Stomach smooth muscle (tissue), 2 donors: ENCODE measurements around the gene PTGES3.

Experiments
- H3K27ac ChIP-seq: one replicate; pipeline ENCODE4 v1.7.0; 2013; ENCODE audit warnings: mild to moderate bottlenecking, low read length, inconsistent platforms
- H3K27me3 ChIP-seq, 2 donors: one replicate each; pipeline ENCODE4 v1.7.0; 2013; ENCODE audit warnings: low read length in 2 of 2; ENCODE audit not compliant: insufficient read depth in 2 of 2, control insufficient read depth in 1 of 2
- H3K36me3 ChIP-seq, 2 donors: one replicate each; pipeline ENCODE4 v1.7.0; 2013; ENCODE audit warnings: low read length in 2 of 2; ENCODE audit not compliant: control insufficient read depth in 2 of 2, insufficient read depth in 2 of 2
- H3K4me1 ChIP-seq: one replicate; pipeline ENCODE4 v1.7.0; 2013; ENCODE audit warnings: low read length; ENCODE audit not compliant: control insufficient read depth, insufficient read depth
- H3K4me3 ChIP-seq, 2 donors: one replicate each; pipeline ENCODE4 v1.7.0; 2013; ENCODE audit warnings: low read length in 2 of 2
- H3K9ac ChIP-seq, 2 donors: one replicate each; pipeline ENCODE4 v1.7.0; 2013; ENCODE audit warnings: low read length in 2 of 2, mild to moderate bottlenecking in 1 of 2
- H3K9me3 ChIP-seq, 2 donors: one replicate each; pipeline ENCODE4 v1.7.0; 2013; ENCODE audit warnings: low read length in 2 of 2; ENCODE audit not compliant: control insufficient read depth in 2 of 2
- donor health status: healthy.
- donor health status: Pancreatic carcinoma.

Gene PTGES3

DNA sequence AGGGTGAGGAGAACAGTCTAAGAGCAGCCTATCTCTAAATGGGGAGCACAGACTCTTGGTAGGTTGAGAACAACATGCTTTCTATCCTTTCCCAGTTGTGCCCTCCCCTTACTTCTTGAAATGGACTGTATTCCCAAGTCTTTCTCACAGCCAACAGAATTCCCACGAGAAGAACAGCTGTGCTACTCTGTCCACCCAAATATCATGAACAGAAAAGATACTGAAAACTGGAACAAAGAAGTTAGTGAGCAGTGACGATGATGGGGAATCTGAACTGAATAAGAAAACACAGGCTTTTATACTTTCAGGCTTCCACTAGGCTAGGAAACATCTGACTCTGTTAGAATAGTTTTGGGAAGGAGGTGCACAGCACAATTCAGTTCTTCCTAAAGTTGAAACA, 33.6 kb upstream of the PTGES3 start:
- Histone ChIP-seq H3K36me3 (peaks cover 18 to 20% of the 10 kb centered on the region in 2 donors), H3K27ac (no peak overlapping the region), H3K9me3 (no peaks in the 10 kb centered on the region), H3K27me3 (no peaks in the 10 kb centered on the region), H3K4me1 (peaks cover 49% of the 10 kb centered on the region), H3K9ac (peak overlapping the region in 1 of 2 donors; percentile 2), H3K4me3 (peak overlapping the region in 1 of 2 donors; percentile 17)

DNA sequence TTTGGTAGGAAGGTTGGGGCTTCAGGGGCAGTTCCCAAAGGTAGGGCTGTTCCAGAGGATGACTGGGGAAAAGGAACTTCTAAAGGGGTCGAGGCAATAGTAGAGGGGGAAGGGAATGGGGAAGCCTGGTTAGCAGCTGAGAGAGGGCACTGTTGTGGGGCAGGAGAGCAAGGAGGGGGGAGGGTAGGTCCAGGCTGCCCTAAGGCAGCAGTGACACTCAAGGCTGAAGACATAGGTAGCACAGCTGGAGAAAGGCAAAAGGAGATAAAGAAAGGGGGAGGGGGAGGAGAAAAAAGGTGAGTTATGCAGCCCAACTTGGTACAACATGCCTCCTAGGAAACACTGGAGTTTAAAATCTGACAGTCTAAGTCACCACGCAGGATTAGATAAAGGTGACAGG, 33.1 kb upstream of the PTGES3 start:
- Histone ChIP-seq H3K4me3 (peak overlapping the region; percentile 15 to 17), H3K36me3 (peaks cover 18 to 20% of the 10 kb centered on the region in 2 donors), H3K27me3 (no peaks in the 10 kb centered on the region), H3K9ac (peak overlapping the region in 1 of 2 donors; percentile 2), H3K9me3 (no peaks in the 10 kb centered on the region), H3K27ac (no peak overlapping the region), H3K4me1 (peaks cover 52% of the 10 kb centered on the region)

DNA sequence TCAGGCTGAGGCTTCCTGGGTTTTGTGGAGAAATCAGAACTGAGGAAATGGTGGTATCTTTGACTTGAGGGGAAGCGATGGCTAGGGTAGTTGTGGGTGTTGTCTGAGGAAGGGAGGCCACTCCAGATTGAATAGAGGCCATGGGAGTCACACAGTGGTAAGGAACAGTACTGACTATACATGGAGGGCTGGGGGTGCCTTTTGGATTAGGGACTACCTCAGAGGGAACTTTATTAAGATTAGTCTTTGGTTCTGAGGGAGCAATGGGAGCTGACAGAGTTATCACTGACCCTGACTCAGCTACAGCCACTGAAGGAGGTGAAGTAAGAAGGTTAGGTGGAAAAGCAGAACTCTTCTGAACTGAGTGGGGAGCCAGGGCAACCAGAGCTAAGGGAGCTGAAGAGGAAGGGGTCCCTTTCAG, 32.7 kb upstream of the PTGES3 start:
- peaks cover 21% of the 10 kb centered on the region in 2 donors for H3K36me3 ChIP-seq
- H3K9ac ChIP-seq: peak overlapping the region in 1 of 2 donors; percentile 2
- no peaks in the 10 kb centered on the region for H3K27me3 ChIP-seq
- H3K4me1 ChIP-seq: peaks cover 52% of the 10 kb centered on the region
- peak overlapping the region; percentile 9 to 15 for H3K4me3 ChIP-seq
- no peaks in the 10 kb centered on the region for H3K9me3 ChIP-seq
- H3K27ac ChIP-seq: no peak overlapping the region

DNA sequence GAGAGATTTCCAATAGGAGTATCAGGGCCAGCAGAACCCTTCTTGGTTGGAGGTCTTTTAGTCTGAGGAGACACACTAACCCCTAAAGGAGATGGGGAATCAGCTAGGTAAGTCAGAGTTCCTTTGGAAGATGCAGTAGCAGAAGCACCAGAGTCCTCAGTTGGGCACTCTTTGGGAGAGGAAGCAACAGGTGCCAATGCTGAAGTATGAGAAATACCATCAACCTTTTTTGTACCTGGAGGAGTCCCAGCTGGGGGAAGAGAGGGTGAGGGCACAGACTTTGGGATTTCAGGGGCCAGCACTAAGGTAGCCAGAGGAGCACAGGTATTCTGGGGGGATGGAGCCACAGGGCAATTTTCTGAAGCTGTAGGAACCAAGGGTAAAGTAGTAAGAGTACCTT, 31.0 kb upstream of the PTGES3 start:
- Histone ChIP-seq H3K4me1 (peaks cover 52% of the 10 kb centered on the region), H3K9ac (no peak overlapping the region), H3K27me3 (no peaks in the 10 kb centered on the region)

DNA sequence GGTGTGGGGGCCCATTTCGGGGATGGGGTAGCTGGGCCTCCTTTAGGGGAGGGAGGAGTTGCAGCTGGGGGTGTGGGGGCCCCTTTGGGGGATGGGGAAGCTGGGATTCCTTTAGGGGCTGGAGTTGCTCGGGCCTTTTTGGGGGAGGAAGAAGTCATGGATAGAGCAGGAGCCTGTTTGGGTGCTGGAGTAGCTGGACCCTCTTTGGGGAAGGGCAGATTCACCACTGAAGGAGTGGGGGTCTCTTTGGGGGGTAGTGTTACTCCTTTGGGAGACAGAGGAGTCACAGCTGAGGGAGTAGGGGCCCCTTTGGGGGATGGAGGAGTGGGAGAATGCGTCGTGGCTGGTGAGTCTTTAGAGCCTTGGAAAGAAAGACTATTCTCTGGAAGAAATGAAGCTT, 30.6 kb upstream of the PTGES3 start:
- Histone ChIP-seq H3K4me3 (no peak overlapping the region), H3K27me3 (no peaks in the 10 kb centered on the region), H3K4me1 (peaks cover 48% of the 10 kb centered on the region), H3K27ac (no peak overlapping the region), H3K36me3 (peaks cover 30 to 36% of the 10 kb centered on the region in 2 donors), H3K9me3 (no peaks in the 10 kb centered on the region), H3K9ac (no peak overlapping the region)

More for the DNA sequence above, 31.0 kb upstream of the PTGES3 start:
- Histone ChIP-seq H3K36me3 (peaks cover 26 to 32% of the 10 kb centered on the region in 2 donors), H3K27ac (no peak overlapping the region), H3K9me3 (no peaks in the 10 kb centered on the region), H3K4me3 (no peak overlapping the region)

DNA sequence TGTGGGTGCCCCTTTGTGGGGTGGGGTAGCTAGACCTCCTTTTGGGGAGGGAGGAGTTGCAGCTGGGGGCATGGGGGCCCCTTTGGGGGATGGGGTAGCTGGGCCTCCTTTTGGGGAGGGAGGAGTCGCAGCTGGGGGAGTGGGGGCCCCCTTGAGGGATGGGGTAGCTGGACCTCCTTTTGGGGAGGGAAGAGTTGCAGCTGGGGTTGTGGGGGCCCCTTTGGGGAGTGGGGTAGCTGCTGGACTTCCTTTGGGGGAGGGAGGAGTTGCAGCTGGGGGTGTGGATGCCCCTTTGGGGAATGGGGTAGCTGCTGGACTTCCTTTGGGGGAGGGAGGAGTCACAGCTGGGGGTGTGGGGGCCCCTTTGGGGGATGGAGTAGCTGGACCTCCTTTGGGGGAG, 30.1 kb upstream of the PTGES3 start:
- H3K27ac ChIP-seq: no peak overlapping the region
- no peaks in the 10 kb centered on the region for H3K27me3 ChIP-seq
- H3K9ac ChIP-seq: no peak overlapping the region
- peaks cover 35 to 41% of the 10 kb centered on the region in 2 donors for H3K36me3 ChIP-seq
- no peaks in the 10 kb centered on the region for H3K9me3 ChIP-seq
- peaks cover 48% of the 10 kb centered on the region for H3K4me1 ChIP-seq
- no peak overlapping the region for H3K4me3 ChIP-seq

DNA sequence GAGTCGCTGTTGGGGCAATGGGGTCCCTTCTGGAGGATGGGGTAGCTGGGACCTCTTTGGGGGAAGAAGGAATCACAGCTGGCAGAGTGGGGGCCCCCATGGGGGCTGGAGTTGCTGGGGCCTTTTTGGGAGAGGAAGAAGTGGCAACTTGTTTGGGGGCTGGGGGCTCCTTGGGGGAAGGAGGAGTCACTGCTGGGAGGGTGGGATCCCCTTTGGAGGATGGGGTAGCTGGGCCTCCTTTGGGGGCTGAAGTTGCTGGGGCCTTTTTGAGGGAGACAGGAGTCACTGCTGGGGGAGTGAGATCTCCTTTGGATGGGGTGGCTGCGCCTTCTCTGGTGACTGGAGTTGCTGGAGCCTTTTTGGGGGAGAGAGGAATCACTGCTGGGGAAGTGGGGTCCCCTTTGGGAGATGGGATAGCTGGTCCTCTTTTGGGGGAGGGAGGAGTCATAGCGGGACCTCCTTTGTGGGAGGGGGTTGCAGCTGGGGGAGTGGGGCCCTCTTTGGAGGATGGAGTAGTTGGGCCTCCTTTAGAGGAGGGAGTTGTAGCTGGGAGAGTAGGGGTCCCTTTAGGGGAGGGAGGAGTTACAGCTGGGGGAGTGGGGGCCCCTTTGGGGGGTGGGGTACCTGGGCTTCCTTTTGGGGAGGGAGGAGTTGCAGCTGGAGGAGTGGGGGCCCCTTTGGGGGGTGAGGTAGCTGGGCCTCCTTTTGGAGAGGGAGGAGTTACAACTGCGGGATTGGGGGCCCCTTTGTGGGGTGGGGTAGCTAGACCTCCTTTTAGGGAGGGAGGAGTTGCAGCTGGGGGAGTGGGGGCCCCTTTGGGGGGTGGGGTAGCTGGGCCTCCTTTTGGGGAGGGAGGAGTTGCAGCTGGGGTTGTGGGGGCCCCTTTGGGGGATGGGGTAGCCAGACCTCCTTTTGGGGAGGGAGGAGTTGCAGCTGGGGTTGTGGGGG, 29.1 kb upstream of the PTGES3 start:
- Histone ChIP-seq H3K27ac (no peak overlapping the region), H3K27me3 (no peaks in the 10 kb centered on the region), H3K9ac (no peak overlapping the region), H3K4me1 (peaks cover 38% of the 10 kb centered on the region), H3K4me3 (no peak overlapping the region), H3K9me3 (no peaks in the 10 kb centered on the region), H3K36me3 (peaks cover 42 to 46% of the 10 kb centered on the region in 2 donors)

DNA sequence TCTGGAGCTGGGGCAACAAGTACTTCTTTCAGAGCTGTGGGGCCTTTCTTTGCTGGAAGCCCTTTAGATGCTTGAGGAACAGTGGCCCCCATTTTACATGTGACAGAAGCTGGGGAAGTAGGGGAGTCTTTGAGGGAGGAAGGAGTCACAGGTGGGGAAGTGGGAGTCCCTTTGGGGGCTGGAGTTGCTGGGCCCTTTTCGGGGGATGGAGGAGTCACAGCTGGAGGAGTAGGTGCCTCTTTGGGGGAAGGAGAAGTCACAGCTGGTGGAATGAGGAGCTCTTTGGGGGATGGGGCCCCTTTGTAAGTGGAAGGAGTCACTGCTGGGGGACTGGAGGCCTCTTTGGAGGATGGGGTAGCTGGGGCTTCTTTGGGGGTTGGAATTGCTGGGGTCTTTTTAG, 28.4 kb upstream of the PTGES3 start:
- no peak overlapping the region for H3K9ac ChIP-seq
- peaks cover 35% of the 10 kb centered on the region for H3K4me1 ChIP-seq
- H3K27ac ChIP-seq: no peak overlapping the region
- H3K36me3 ChIP-seq: peaks cover 44 to 51% of the 10 kb centered on the region in 2 donors
- peak overlapping the region in 1 of 2 donors; percentile 22 for H3K4me3 ChIP-seq
- no peaks in the 10 kb centered on the region for H3K27me3 ChIP-seq
- no peaks in the 10 kb centered on the region for H3K9me3 ChIP-seq

DNA sequence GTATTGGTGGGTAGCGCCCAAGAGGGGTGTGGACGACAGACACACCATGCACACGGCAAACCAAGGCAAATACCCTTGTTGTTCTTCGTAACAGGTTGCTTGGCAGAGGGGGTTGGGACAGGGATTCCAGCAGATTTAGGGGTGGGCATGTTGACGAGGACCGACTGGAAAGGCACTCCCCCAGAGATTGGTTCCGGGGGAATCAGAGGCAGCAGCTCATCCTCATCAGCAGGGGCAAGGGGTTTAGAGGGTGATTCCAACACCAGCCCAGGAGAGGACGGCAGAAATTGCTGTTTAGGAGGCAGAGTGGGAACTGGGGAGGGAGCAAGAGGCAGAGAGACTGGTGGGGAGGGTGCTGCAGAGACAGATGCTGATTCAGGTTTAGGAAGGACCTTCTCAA, 27.7 kb upstream of the PTGES3 start:
- H3K27ac ChIP-seq: no peak overlapping the region
- H3K4me3 ChIP-seq: no peak overlapping the region
- H3K9me3 ChIP-seq: no peaks in the 10 kb centered on the region
- peaks cover 29% of the 10 kb centered on the region for H3K4me1 ChIP-seq
- H3K9ac ChIP-seq: no peak overlapping the region
- H3K27me3 ChIP-seq: no peaks in the 10 kb centered on the region
- peaks cover 46 to 51% of the 10 kb centered on the region in 2 donors for H3K36me3 ChIP-seq

DNA sequence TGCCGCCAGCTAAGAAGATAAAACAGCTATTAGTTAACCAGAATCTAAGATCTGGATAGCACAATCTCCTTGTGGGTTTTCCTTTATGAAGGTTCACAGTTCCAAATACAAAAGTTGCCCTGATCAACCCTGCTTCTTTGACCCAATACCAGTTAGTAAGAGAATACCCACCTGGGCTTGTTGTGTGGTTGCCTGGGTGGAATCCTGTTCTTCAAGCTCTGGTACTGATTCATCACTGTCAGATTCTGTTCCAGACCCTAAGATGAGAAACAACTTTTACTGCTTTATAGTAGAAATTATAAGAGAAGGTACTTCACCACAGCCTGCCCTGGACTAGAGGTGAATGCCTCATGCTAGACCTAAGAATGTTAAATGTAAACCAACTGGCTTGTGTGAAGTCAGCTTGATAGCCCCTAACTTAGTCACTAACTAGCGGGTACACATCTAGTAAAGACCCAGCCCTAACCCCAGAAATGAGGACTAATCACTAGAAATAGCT, 26.4 kb upstream of the PTGES3 start:
- no peak overlapping the region for H3K9ac ChIP-seq
- H3K4me1 ChIP-seq: peaks cover 17% of the 10 kb centered on the region
- no peak overlapping the region for H3K4me3 ChIP-seq
- no peak overlapping the region for H3K27ac ChIP-seq
- H3K9me3 ChIP-seq: no peaks in the 10 kb centered on the region
- peaks cover 37 to 49% of the 10 kb centered on the region in 2 donors for H3K36me3 ChIP-seq
- no peaks in the 10 kb centered on the region for H3K27me3 ChIP-seq

DNA sequence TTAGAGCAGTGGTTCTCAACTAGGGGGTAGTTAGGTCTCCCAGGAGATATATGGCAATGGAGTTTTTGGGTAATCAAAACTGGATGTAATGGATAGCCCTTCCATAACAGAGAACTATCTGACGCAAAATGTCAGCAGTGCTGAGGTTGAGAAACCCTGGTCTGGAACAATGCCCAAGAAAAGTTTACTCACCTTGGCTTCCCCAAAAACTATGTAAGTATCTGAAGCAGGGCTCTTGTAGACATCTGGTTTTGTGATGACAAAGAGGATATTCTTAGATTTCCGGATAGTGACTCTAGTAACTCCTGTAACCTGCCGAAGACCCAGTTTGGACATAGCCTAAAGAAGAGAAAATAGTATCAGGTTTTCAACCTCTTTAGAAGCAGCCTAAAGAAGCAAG, 25.3 kb upstream of the PTGES3 start:
- peaks cover 11% of the 10 kb centered on the region for H3K4me1 ChIP-seq
- H3K36me3 ChIP-seq: peaks cover 33 to 41% of the 10 kb centered on the region in 2 donors
- H3K4me3 ChIP-seq: no peak overlapping the region
- no peak overlapping the region for H3K27ac ChIP-seq
- H3K27me3 ChIP-seq: no peaks in the 10 kb centered on the region
- no peaks in the 10 kb centered on the region for H3K9me3 ChIP-seq
- no peak overlapping the region for H3K9ac ChIP-seq
